SK-N-SH treated with all-trans-retinoic acid at 6 μM for 48 hours (cell line): ENCODE results near the gene CORO2A.

Experiments
- ARNTL ChIP-seq: fragments of 450-650 bp; formaldehyde crosslinking; IDR thresholded peaks from 2 replicates; pipeline ENCODE4 v1.5.0; 2020; ENCODE audit warnings: low read depth, mild to moderate bottlenecking, moderate library complexity, borderline replicate concordance
- PPARA ChIP-seq: fragments of 250-450 bp; sonication (Bioruptor Pico); IDR thresholded peaks from 2 replicates; pipeline ENCODE4 v1.5.0; 2020; ENCODE audit warnings: mild to moderate bottlenecking, borderline replicate concordance
- ZC3H10 ChIP-seq: fragments of 250-450 bp; sonication (Bioruptor Pico); IDR thresholded peaks from 2 replicates; pipeline ENCODE4 v1.5.1; 2021; ENCODE audit warnings: mild to moderate bottlenecking, moderate library complexity
- TF ChIP-seq, protein P1 (sequence below): fragments of 250-450 bp; sonication (Bioruptor Pico); IDR thresholded peaks from 2 replicates; pipeline ENCODE4 v1.5.1; 2020; ENCODE audit warnings: low read depth, mild to moderate bottlenecking, moderate library complexity

GRCh38 chr9:98185021-98185567, 7.3 kb downstream of the CORO2A start:
- TF ChIP-seq PPARA (CRISPR knock-in tag): no peak
- no peak for TF ChIP-seq ARNTL (CRISPR knock-in tag)
- TF ChIP-seq, protein P1, sequence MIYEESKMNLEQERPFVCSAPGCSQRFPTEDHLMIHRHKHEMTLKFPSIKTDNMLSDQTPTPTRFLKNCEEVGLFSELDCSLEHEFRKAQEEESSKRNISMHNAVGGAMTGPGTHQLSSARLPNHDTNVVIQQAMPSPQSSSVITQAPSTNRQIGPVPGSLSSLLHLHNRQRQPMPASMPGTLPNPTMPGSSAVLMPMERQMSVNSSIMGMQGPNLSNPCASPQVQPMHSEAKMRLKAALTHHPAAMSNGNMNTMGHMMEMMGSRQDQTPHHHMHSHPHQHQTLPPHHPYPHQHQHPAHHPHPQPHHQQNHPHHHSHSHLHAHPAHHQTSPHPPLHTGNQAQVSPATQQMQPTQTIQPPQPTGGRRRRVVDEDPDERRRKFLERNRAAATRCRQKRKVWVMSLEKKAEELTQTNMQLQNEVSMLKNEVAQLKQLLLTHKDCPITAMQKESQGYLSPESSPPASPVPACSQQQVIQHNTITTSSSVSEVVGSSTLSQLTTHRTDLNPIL (CRISPR knock-in tag): no peak
- TF ChIP-seq ZC3H10 (CRISPR knock-in tag): no peak
